Endodermal cell (in vitro differentiated cells): ENCODE measurements around the gene LRRFIP1. TPM values are rescaled to one million over a fixed set of nuclear protein-coding genes. Genes with fewer than 3 reads are reported as not detected.
"Not testable (repeated sequence)": the region's sequence is repeated elsewhere in the genome, so short reads cannot be mapped to it uniquely, and the experiment has no call there.

Experiments
- DNase-seq: peaks from one replicate; pipeline ENCODE4 v3.0.0-alpha.2; 2017
- H3K27ac ChIP-seq: 2 replicates; pipeline ENCODE4 v1.5.1; 2013; ENCODE audit warnings: mild to moderate bottlenecking, low read depth, low read length, moderate library complexity
- H3K27me3 ChIP-seq: 2 replicates; pipeline ENCODE4 v1.6.1; 2013; ENCODE audit warnings: mild to moderate bottlenecking, low read length, moderate library complexity; ENCODE audit not compliant: insufficient read depth, control insufficient read depth, poor library complexity, severe bottlenecking
- H3K36me3 ChIP-seq: 2 replicates; pipeline ENCODE4 v1.7.0; 2013; ENCODE audit warnings: mild to moderate bottlenecking, low read length, moderate library complexity; ENCODE audit not compliant: control insufficient read depth, insufficient read depth
- H3K4me1 ChIP-seq: one replicate; pipeline ENCODE4 v1.7.0; 2013; ENCODE audit warnings: low read length; ENCODE audit not compliant: control insufficient read depth, insufficient read depth
- H3K4me3 ChIP-seq: 2 replicates; pipeline ENCODE4 v1.5.1; 2013; ENCODE audit warnings: mild to moderate bottlenecking, low read length, moderate library complexity
- H3K9ac ChIP-seq: 2 replicates; pipeline ENCODE4 v1.6.1; 2013; ENCODE audit warnings: mild to moderate bottlenecking, low read length, moderate library complexity; ENCODE audit not compliant: poor library complexity, severe bottlenecking; ENCODE audit errors: extremely low read depth
- H3K9me3 ChIP-seq: 2 replicates; pipeline ENCODE4 v1.6.1; 2013; ENCODE audit warnings: mild to moderate bottlenecking, low read length, moderate library complexity; ENCODE audit not compliant: control insufficient read depth
- H3K27ac Mint-ChIP-seq: 2 replicates; pipeline ENCODE4 v1.8.0; 2020; ENCODE audit warnings: mixed read lengths
- H3K27me3 Mint-ChIP-seq: 2 replicates; pipeline ENCODE4 v1.8.0; 2021; ENCODE audit warnings: mild to moderate bottlenecking, mixed read lengths; ENCODE audit not compliant: insufficient read depth
- H3K36me3 Mint-ChIP-seq: 2 replicates; pipeline ENCODE4 v1.8.0; 2020; ENCODE audit warnings: low read depth, mixed read lengths
- H3K4me1 Mint-ChIP-seq: 2 replicates; pipeline ENCODE4 v1.8.0; 2020; ENCODE audit warnings: mixed read lengths
- H3K4me3 Mint-ChIP-seq: 2 replicates; pipeline ENCODE4 v1.8.0; 2020; ENCODE audit warnings: mild to moderate bottlenecking, moderate library complexity, mixed read lengths
- H3K9me3 Mint-ChIP-seq: 2 replicates; pipeline ENCODE4 v1.8.0; 2020; ENCODE audit warnings: mild to moderate bottlenecking, mixed read lengths
- CTCF ChIP-seq: fragments of 200-600 bp; sonication (generic); conservative IDR thresholded peaks from 2 replicates; pipeline ENCODE4 v1.5.0; 2021; ENCODE audit warnings: antibody characterized with exemption, mild to moderate bottlenecking
- WGBS, 2 experiments: methylation state at CpG; one replicate each; pipeline versions ENCODE4 v1.1.5 to v1.1.7; 2013; ENCODE audit warnings: missing lambda C conversion rate in 2 of 2, mixed read lengths in 1 of 2; ENCODE audit not compliant: insufficient coverage in 1 of 2, insufficient read length in 1 of 2; 5-methylcytosine and 5-hydroxymethylcytosine counted together
- total RNA-seq, 2 donors: library from RNA; stranded (reverse); fragmentation: NEBNext Ultra II Directional in 1 of 2; extraction: Animal tissue kit (Norgen Biotek cat#: 25700) in 1 of 2; gene quantifications; 2 replicates in 1 of 2; 3 replicates in 1 of 2; pipeline ENCODE4 v1.2.1, GENCODE V29; 2021

Gene LRRFIP1
- total RNA-seq, 2 donors from 2014 or later: 102 to 132 TPM

- DNase-seq: no peak
- H3K9me3 Mint-ChIP-seq: peaks cover 3% of the 10 kb centered on the region
- peak overlapping the region; percentile 82 for H3K27ac ChIP-seq
- H3K4me1 ChIP-seq: peaks cover 21% of the 10 kb centered on the region
- H3K4me1 Mint-ChIP-seq: peaks cover 67% of the 10 kb centered on the region
- no peak for TF ChIP-seq CTCF
- H3K27me3 ChIP-seq: no peaks in the 10 kb centered on the region
- H3K36me3 Mint-ChIP-seq: peaks cover 9% of the 10 kb centered on the region
- peak overlapping the region; percentile 94 for H3K27ac Mint-ChIP-seq
- H3K36me3 ChIP-seq: peaks cover 20% of the 10 kb centered on the region
- H3K9ac ChIP-seq: peak overlapping the region; percentile 68
- H3K27me3 Mint-ChIP-seq: no peaks in the 10 kb centered on the region
- WGBS, 2 experiments: 10 to 36% methylated on average over 4 to 5 of the region's 5 CpGs
- no peaks in the 10 kb centered on the region for H3K9me3 ChIP-seq
- peak overlapping the region; percentile 55 for H3K4me3 ChIP-seq
- H3K4me3 Mint-ChIP-seq: peak overlapping the region; percentile 41
Observed at GRCh38 chr2:237594514-237594871, 32.9 kb upstream of the LRRFIP1 start.

- 90 to 93% methylated on average over 3 to 5 of the region's 5 CpGs for WGBS, 2 experiments
- Histone ChIP-seq H3K4me1 (peaks cover 30% of the 10 kb centered on the region), H3K9ac (peak overlapping the region; percentile 16), H3K36me3 (peaks cover 25% of the 10 kb centered on the region)
- H3K9me3 ChIP-seq, H3K27me3 Mint-ChIP-seq, H3K9me3 Mint-ChIP-seq, H3K4me3 ChIP-seq, H3K27ac ChIP-seq, DNase-seq, H3K27me3 ChIP-seq, H3K4me3 Mint-ChIP-seq: not testable (repeated sequence)
- Mint-ChIP-seq H3K4me1 (peaks cover 73% of the 10 kb centered on the region), H3K36me3 (peaks cover 12% of the 10 kb centered on the region), H3K27ac (peak overlapping the region; percentile 94)
Observed at GRCh38 chr2:237595829-237596519, 31.4 kb upstream of the LRRFIP1 start.

- H3K36me3 ChIP-seq: peaks cover 31% of the 10 kb centered on the region
- no peak overlapping the region for H3K4me3 Mint-ChIP-seq
- H3K4me3 ChIP-seq: no peak overlapping the region
- no peak overlapping the region for H3K27ac ChIP-seq
- peaks cover 3% of the 10 kb centered on the region for H3K9me3 Mint-ChIP-seq
- peak; percentile 58 for DNase-seq
- 84 to 93% methylated on average over 8 to 13 of the region's 13 CpGs for WGBS, 2 experiments
- no peaks in the 10 kb centered on the region for H3K9me3 ChIP-seq
- H3K9ac ChIP-seq: no peak overlapping the region
- no peaks in the 10 kb centered on the region for H3K27me3 Mint-ChIP-seq
- peak overlapping the region; percentile 35 for H3K27ac Mint-ChIP-seq
- peaks cover 14% of the 10 kb centered on the region for H3K36me3 Mint-ChIP-seq
- H3K4me1 ChIP-seq: peaks cover 37% of the 10 kb centered on the region
- H3K4me1 Mint-ChIP-seq: peaks cover 74% of the 10 kb centered on the region
- no peaks in the 10 kb centered on the region for H3K27me3 ChIP-seq
- no peak for TF ChIP-seq CTCF
Observed at GRCh38 chr2:237596520-237597195, 30.7 kb upstream of the LRRFIP1 start.
